ENCODE results near the gene CETP.

Gene CETP

DNA sequence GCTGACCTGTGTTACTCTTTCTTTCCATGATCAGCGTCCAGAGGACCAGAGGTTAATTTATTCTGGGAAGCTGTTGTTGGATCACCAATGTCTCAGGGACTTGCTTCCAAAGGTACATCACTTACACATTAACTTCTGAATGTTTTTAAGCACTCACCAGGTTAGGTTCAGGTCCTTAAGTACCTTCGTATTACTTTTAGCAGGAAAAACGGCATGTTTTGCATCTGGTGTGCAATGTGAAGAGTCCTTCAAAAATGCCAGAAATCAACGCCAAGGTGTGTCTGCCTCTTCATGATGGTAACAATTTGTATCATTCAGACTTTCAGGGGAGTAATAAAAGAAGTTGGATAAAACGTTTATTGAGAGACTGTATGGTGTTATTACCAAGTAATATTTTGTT is 26.5 kb upstream of the CETP start:
- no peak for DNase-seq (ENCODE audit: low spot score)
- H3K27ac ChIP-seq = no peak overlapping the region
- ChIA-PET CTCF (interaction anchor here (0.6 kb wide), 1 partner anchor 43 kb away, joined by 3 read pairs; no protein-coding TSS in a partner anchor), POLR2A (ENCODE audit: low non-redundant PET) (no interaction called here)
- TF ChIP-seq, protein P1, sequence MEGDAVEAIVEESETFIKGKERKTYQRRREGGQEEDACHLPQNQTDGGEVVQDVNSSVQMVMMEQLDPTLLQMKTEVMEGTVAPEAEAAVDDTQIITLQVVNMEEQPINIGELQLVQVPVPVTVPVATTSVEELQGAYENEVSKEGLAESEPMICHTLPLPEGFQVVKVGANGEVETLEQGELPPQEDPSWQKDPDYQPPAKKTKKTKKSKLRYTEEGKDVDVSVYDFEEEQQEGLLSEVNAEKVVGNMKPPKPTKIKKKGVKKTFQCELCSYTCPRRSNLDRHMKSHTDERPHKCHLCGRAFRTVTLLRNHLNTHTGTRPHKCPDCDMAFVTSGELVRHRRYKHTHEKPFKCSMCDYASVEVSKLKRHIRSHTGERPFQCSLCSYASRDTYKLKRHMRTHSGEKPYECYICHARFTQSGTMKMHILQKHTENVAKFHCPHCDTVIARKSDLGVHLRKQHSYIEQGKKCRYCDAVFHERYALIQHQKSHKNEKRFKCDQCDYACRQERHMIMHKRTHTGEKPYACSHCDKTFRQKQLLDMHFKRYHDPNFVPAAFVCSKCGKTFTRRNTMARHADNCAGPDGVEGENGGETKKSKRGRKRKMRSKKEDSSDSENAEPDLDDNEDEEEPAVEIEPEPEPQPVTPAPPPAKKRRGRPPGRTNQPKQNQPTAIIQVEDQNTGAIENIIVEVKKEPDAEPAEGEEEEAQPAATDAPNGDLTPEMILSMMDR (conservative IDR thresholded peaks at IDR 0.05; ENCODE audit: low read depth) = no peak

DNA sequence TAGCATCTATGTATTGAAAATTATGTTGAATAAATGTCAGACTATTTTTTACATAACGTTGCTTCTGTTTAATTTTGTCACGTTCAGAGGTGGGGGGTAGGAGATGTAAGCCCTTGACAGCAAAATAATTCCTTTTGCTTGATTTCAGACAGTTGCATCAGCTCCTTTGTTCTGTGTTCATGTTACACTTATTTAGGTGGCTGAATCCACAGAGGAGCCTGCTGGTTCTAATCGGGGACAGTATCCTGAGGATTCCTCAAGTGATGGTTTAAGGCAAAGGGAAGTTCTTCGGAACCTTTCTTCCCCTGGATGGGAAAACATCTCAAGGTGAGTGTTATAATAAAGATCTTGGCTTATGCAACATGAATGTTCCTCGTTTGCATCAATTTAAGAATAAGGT is 25.3 kb upstream of the CETP start:
- TF ChIP-seq, protein P1 (conservative IDR thresholded peaks at IDR 0.05; ENCODE audit: low read depth) = no peak
- no peak overlapping the region for H3K27ac ChIP-seq
- POLR2A ChIA-PET (ENCODE audit: low non-redundant PET) = no interaction called here
- CTCF ChIA-PET = interaction anchor here (0.6 kb wide), 2 partner anchors 28 to 174 kb away, joined by 3 to 4 read pairs; no protein-coding TSS in a partner anchor
- DNase-seq (ENCODE audit: low spot score) = no peak

DNA sequence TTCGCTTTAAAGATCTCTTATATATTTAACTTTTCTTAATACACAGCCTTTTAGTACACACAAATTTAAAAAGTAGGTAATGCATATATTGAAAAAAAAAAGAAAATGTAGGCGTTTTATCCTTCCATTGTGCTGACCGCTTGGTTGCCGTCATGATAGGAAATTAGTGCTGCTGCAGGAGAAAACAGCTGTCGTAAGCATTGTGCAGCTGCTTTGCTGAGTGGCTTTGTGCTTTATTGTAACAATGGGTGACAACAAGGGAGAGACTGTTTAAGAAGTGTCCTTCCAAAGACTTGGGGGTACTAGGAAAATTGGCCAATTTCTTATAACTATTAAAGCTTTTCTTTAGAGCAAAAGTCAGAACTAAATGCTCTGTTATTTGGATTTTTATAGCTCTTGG is 24.8 kb upstream of the CETP start:
- CTCF ChIA-PET = no interaction called here
- DNase-seq (ENCODE audit: low spot score) = no peak
- POLR2A ChIA-PET (ENCODE audit: low non-redundant PET) = no interaction called here
- TF ChIP-seq, protein P1 (conservative IDR thresholded peaks at IDR 0.05; ENCODE audit: low read depth) = no peak
- H3K27ac ChIP-seq = no peak overlapping the region

DNA sequence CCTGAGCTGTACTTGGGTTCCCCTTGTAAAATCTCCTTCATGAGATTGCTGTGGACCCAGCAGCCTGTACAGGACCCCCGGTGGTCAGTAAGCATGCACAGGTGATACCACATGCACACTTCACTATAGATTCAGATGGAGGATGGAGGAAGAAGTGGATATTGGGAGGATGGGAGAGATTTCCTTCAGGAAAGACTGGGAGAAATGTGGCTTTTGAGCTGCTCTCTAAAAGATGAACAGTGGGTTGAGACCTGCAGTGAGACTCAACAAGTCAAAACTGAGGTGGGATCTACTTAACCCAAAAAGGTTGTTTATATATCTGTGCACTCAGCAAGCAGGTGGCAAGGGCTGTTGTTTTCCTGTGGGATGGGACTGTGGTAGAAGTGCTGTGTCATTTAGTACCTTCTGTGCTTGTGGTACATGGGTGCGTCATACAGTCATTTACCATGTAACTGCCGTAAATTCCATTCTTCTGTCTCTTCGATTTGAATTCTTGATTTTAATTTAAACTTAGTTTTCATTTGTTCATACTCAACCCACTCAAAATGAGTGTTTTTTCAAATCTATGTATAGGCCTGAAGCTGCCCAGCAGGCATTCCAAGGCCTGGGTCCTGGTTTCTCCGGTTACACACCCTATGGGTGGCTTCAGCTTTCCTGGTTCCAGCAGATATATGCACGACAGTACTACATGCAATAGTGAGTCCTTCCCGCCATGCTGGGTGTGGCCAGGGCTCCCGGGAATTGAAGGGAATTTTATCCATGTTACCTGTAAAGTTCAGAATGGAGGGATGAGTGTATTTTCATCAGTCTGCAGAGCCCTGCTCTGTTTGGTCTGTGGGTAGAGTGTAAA is 22.9 kb upstream of the CETP start:
- H3K27ac ChIP-seq = peak overlapping the region; percentile 26; the same call in 1 of the 2 replicates
- TF ChIP-seq, protein P1 (conservative IDR thresholded peaks at IDR 0.05; ENCODE audit: low read depth) = no peak
- no peak for DNase-seq (ENCODE audit: low spot score)
- ChIA-PET POLR2A (ENCODE audit: low non-redundant PET) (interaction anchor here (0.7 to 1.0 kb wide), 2 partner anchors 50 to 78 kb away, joined by 3 to 6 read pairs; no protein-coding TSS in a partner anchor), CTCF (no interaction called here)

DNA sequence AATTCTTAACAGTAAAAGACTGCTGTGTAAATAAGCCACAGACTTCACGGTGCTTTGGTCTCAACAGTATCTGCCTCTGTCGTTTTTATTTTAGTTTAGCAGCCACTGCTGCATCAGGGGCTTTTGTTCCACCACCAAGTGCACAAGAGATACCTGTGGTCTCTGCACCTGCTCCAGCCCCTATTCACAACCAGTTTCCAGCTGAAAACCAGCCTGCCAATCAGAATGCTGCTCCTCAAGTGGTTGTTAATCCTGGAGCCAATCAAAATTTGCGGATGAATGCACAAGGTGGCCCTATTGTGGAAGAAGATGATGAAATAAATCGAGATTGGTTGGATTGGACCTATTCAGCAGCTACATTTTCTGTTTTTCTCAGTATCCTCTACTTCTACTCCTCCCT is 21.9 kb upstream of the CETP start:
- H3K27ac ChIP-seq = no peak overlapping the region
- no peak for DNase-seq (ENCODE audit: low spot score)
- POLR2A ChIA-PET (ENCODE audit: low non-redundant PET) = no interaction called here
- TF ChIP-seq, protein P1 (conservative IDR thresholded peaks at IDR 0.05; ENCODE audit: low read depth) = no peak
- CTCF ChIA-PET = no interaction called here

DNA sequence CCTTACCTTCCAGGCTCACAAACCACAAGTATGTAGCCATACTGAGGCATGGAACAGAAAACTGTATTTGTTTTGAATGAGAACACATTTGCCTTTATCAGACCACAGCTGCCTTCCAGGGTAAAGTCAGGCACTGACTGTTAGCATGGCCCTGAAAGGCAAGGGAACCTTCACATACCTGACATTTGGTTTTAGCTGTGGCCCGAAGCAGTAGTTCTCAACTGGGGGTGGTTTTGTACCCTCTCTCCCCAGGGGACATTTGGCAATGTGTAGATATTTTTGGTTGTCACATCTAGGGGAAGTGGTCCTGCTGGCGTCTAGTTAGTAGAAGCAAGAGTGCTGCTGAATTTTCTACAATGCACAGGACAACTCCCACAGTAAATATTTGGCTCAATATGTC is 20.7 kb upstream of the CETP start:
- CTCF ChIA-PET = no interaction called here
- no peak for DNase-seq (ENCODE audit: low spot score)
- no peak overlapping the region for H3K27ac ChIP-seq
- TF ChIP-seq, protein P1 (conservative IDR thresholded peaks at IDR 0.05; ENCODE audit: low read depth) = no peak
- POLR2A ChIA-PET (ENCODE audit: low non-redundant PET) = no interaction called here

Measured in RWPE1 (cell line).